Tibial nerve (tissue), 4 donors: ENCODE data around the gene ADAMTS17. TPM values are rescaled to one million over a fixed set of nuclear protein-coding genes. Genes with fewer than 3 reads are reported as not detected.

Experiments
- DNase-seq, 2 donors: peaks; one replicate each; pipeline ENCODE4 v3.0.0-alpha.2; 2019; ENCODE audit warnings: low spot score in 2 of 2
- H3K27ac ChIP-seq, 4 donors: fragments of 200-600 bp; sonication (generic) in 3 of 4; one replicate each; pipeline ENCODE4 v1.5.1; 2017 to 2019; ENCODE audit warnings: mild to moderate bottlenecking in 1 of 4
- H3K27me3 ChIP-seq, 2 donors: fragments of 200-600 bp; sonication (generic) in 1 of 2; one replicate each; pipeline versions ENCODE4 v1.5.1 to v1.6.0; 2017 to 2019
- H3K36me3 ChIP-seq, 3 donors: fragments of 200-600 bp; sonication (generic); one replicate each; pipeline ENCODE4 v1.5.1; 2018 to 2019
- H3K4me1 ChIP-seq, 4 donors: fragments of 200-600 bp; sonication (generic) in 3 of 4; one replicate each; pipeline ENCODE4 v1.5.1; 2017 to 2019
- H3K4me3 ChIP-seq, 4 donors: fragments of 200-600 bp; sonication (generic) in 3 of 4; one replicate each; pipeline ENCODE4 v1.5.1; 2017 to 2019; ENCODE audit warnings: mild to moderate bottlenecking in 1 of 4, moderate library complexity in 1 of 4
- H3K9me3 ChIP-seq, 4 donors: fragments of 200-600 bp; sonication (generic) in 3 of 4; one replicate each; pipeline ENCODE4 v1.5.1; 2017 to 2019
- EP300 ChIP-seq, 2 donors: sonication (generic); formaldehyde crosslinking; IDR thresholded peaks; one replicate each; pipeline ENCODE4 v1.6.1; 2017; ENCODE audit warnings: antibody characterized with exemption in 2 of 2, mild to moderate bottlenecking in 1 of 2
- POLR2A ChIP-seq, 2 donors: fragments of 450-650 bp; IDR thresholded peaks; one replicate each; pipeline ENCODE4 v1.6.1; 2017; ENCODE audit warnings: antibody characterized with exemption in 2 of 2, mild to moderate bottlenecking in 2 of 2, moderate library complexity in 2 of 2
- WGBS, 2 donors: methylation state at CpG; one replicate each; pipeline ENCODE4 v1.1.5; 2018; 5-methylcytosine and 5-hydroxymethylcytosine counted together
- total RNA-seq, 4 donors: library from RNA; depleted of rRNA; stranded (reverse); fragments of >200 nt; gene quantifications; one replicate each; pipeline ENCODE4 v1.1.0, GENCODE V29; 2016
- TF ChIP-seq, protein P1 (sequence below), 5 experiments: fragments of 200-600 bp in 3 of 5; fragments of 450-650 bp in 2 of 5; sonication (generic) in 3 of 5; IDR thresholded peaks; one replicate each; pipeline ENCODE4 v1.5.1; 2016 to 2019; ENCODE audit warnings: antibody characterized with exemption in 5 of 5, mild to moderate bottlenecking in 3 of 5, moderate library complexity in 2 of 5

ADAMTS17 gene
- total RNA-seq, 4 donors from 2014 or later, result 0.66 to 5.5 (median 3.7) TPM

DNA sequence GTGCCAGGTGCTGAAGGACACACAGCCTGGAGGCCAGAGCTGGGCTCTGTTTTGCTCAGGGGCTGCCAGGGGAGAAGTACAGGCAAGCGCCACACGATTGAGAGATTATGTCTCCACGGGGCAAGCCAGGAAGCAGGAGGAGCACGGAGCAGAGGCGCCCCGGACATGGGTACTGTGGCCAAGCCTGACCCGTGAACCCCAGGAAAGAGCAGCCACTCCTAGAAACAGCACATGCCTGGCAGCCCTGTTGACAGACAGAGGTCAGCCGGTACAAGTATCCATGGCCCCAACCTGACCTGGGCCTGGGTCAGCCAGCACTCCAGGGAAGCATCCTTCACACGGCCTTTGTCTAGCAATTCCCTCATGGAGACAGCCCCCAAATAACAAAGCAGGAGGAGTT lies 89.4 kb downstream of the ADAMTS17 start:
- H3K27me3 ChIP-seq, result no peaks in the 10 kb centered on the region
- TF ChIP-seq EP300 (IDR thresholded peaks at IDR 0.05) (no peak), POLR2A (IDR thresholded peaks at IDR 0.05) (no peak)
- TF ChIP-seq, protein P1, sequence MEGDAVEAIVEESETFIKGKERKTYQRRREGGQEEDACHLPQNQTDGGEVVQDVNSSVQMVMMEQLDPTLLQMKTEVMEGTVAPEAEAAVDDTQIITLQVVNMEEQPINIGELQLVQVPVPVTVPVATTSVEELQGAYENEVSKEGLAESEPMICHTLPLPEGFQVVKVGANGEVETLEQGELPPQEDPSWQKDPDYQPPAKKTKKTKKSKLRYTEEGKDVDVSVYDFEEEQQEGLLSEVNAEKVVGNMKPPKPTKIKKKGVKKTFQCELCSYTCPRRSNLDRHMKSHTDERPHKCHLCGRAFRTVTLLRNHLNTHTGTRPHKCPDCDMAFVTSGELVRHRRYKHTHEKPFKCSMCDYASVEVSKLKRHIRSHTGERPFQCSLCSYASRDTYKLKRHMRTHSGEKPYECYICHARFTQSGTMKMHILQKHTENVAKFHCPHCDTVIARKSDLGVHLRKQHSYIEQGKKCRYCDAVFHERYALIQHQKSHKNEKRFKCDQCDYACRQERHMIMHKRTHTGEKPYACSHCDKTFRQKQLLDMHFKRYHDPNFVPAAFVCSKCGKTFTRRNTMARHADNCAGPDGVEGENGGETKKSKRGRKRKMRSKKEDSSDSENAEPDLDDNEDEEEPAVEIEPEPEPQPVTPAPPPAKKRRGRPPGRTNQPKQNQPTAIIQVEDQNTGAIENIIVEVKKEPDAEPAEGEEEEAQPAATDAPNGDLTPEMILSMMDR (IDR thresholded peaks at IDR 0.05), result no peak
- no peaks in the 10 kb centered on the region for H3K36me3 ChIP-seq
- H3K4me3 ChIP-seq, result no peak overlapping the region
- peaks cover 0 to 7% (median 0%) of the 10 kb centered on the region in 4 donors for H3K4me1 ChIP-seq
- H3K9me3 ChIP-seq, result no peaks in the 10 kb centered on the region
- DNase-seq, result no peak
- H3K27ac ChIP-seq, result no peak overlapping the region
- WGBS, 2 donors, result 82 to 86% methylated on average over 9 of the region's 9 CpGs

DNA sequence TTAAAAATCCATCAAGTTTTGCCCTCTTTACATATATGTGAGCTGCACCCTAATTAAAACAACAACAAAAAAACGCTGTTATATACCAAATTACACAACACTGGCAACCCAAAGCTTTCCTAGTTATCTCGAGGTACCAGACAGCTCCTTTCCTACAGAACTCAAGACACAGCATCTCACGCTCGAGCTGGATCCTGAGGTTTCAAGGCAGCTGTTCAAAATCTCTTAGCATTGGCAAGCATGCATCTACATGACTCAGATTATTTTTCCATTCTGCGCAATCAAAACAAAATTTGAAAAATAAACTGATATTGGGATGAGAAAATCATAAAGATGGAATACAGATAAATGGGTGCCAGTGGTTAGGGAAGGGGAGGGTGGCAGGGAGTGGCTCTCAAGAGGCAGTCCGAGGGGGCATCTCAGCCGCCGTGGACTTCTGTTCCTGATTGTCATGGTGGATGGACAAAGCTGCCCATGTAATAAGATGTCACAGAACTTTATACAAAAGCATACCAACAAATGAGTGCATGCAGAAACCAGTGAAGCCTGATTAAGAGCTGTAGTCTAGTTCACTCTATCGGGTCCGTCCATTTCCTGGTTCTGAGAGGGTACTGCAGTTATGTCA lies 91.5 kb downstream of the ADAMTS17 start:
- 71% methylated on average over 10 of the region's 10 CpGs for WGBS, 2 donors
- TF ChIP-seq EP300 (IDR thresholded peaks at IDR 0.05), result no peak
- TF ChIP-seq, protein P1 (IDR thresholded peaks at IDR 0.05), result no peak
- no peak for TF ChIP-seq POLR2A (IDR thresholded peaks at IDR 0.05)
- peaks cover 0 to 15% (median 0%) of the 10 kb centered on the region in 4 donors for H3K4me1 ChIP-seq

DNA sequence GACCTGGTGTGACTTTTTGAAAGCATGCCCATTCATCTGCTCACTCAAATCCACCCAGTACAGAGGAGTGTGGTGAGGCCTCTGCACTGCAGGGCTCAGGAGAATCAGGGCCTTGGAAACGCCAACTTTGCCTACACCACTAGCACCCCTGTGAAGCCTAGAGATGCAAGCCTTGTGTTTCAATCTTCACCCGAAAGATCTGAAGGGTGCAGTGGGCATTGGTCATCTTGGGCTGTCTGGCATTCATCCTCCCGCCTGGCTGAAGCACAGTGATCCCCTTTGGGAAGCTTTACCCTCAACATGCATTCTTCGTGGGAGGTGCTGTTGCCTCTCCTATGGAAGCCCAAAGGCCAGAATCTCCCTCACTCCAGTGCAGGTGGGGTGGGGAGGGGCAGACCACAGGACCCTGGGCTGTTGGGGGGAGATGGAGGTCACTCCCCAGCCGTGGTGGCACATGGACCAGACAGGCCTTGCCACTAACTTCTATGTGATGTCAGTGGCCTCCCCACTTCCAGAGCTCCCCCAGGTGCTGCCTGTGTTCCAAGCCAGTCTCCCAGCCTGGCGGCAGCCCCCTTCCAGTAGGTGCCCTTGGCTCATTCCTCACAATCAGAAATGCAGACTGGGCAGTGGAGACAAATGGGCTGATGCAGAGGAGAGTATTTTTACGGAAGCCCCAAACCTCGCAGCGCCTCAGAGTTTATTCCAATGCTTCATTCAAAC lies 92.5 kb downstream of the ADAMTS17 start:
- Histone ChIP-seq H3K36me3 (no peaks in the 10 kb centered on the region), H3K27ac (no peak overlapping the region), H3K9me3 (no peaks in the 10 kb centered on the region), H3K4me3 (no peak overlapping the region), H3K4me1 (peaks cover 0 to 24% (median 0%) of the 10 kb centered on the region in 4 donors), H3K27me3 (no peaks in the 10 kb centered on the region)
- 89 to 91% methylated on average over 8 to 9 of the region's 9 CpGs for WGBS, 2 donors
- no peak for DNase-seq
- TF ChIP-seq POLR2A (IDR thresholded peaks at IDR 0.05) (no peak), EP300 (IDR thresholded peaks at IDR 0.05) (no peak)
- TF ChIP-seq, protein P1 (IDR thresholded peaks at IDR 0.05), result no peak

More for the DNA sequence above, 91.5 kb downstream of the ADAMTS17 start:
- Histone ChIP-seq H3K36me3 (no peaks in the 10 kb centered on the region), H3K4me3 (no peak overlapping the region), H3K27ac (no peak overlapping the region), H3K27me3 (no peaks in the 10 kb centered on the region), H3K9me3 (no peaks in the 10 kb centered on the region)
- peak in 1 of 2 donors; percentile 45 for DNase-seq

DNA sequence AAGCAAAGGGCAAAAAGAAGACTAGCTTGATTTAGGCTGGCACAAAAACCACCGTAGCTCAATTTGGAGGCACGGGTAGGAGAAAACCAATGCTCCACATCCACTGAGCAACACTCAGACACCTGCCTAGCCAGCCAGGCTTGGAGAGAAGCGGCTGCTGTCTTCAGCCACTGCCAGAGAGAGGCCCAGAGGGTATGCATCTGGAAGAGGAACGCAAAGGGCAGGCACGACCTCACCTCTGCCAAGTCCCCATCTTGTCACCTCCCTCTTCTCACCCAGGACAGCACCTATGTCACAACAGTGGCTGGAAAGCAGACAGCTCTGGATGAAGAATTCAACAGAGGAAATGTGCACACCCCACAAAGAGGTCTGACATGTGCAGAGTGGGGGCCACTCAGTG lies 93.5 kb downstream of the ADAMTS17 start:
- Histone ChIP-seq H3K36me3 (no peaks in the 10 kb centered on the region), H3K4me1 (peaks cover 0 to 24% (median 0%) of the 10 kb centered on the region in 4 donors), H3K27me3 (no peaks in the 10 kb centered on the region), H3K27ac (no peak overlapping the region), H3K4me3 (no peak overlapping the region), H3K9me3 (no peaks in the 10 kb centered on the region)
- TF ChIP-seq EP300 (IDR thresholded peaks at IDR 0.05), result no peak
- TF ChIP-seq, protein P1 (IDR thresholded peaks at IDR 0.05), result no peak
- TF ChIP-seq POLR2A (IDR thresholded peaks at IDR 0.05), result no peak
- WGBS, 2 donors, result 94% methylated on average over 5 of the region's 5 CpGs
- DNase-seq, result no peak
